8988T (cell line): ENCODE measurements around the gene ST6GALNAC3.
"Not testable (repeated sequence)": the region's sequence is repeated elsewhere in the genome, so short reads cannot be mapped to it uniquely, and the experiment has no call there.

Experiments used
- DNase-seq: peaks from one replicate; pipeline ENCODE4 v3.0.0; 2011

ST6GALNAC3 gene

GRCh38 chr1:76292418-76293184 is 218.1 kb downstream of the ST6GALNAC3 start:
- DNase-seq = no peak

- no peak for DNase-seq
Observed at GRCh38 chr1:76293831-76294230, 219.3 kb downstream of the ST6GALNAC3 start.

- no peak for DNase-seq
Observed at GRCh38 chr1:76294482-76295194, 220.1 kb downstream of the ST6GALNAC3 start.

- DNase-seq = no peak
Observed at GRCh38 chr1:76298399-76298798, 223.9 kb downstream of the ST6GALNAC3 start.

- DNase-seq = no peak
Observed at GRCh38 chr1:76299036-76299435, 224.5 kb downstream of the ST6GALNAC3 start.

- DNase-seq = no peak
Observed at GRCh38 chr1:76300556-76300955, 226.0 kb downstream of the ST6GALNAC3 start.

- DNase-seq = no peak
Observed at GRCh38 chr1:76302711-76303339, 228.3 kb downstream of the ST6GALNAC3 start.

- no peak for DNase-seq
Observed at GRCh38 chr1:76303340-76303717, 228.8 kb downstream of the ST6GALNAC3 start.

GRCh38 chr1:76313304-76313703 is 238.8 kb downstream of the ST6GALNAC3 start:
- DNase-seq = no peak

GRCh38 chr1:76314730-76315129 is 240.2 kb downstream of the ST6GALNAC3 start:
- no peak for DNase-seq

- no peak for DNase-seq
Observed at GRCh38 chr1:76317299-76317900, 242.9 kb downstream of the ST6GALNAC3 start.

- DNase-seq = no peak
Observed at GRCh38 chr1:76330991-76331603, 256.6 kb downstream of the ST6GALNAC3 start.

- no peak for DNase-seq
Observed at GRCh38 chr1:76335882-76336281, 261.3 kb downstream of the ST6GALNAC3 start.

- DNase-seq = no peak
Observed at GRCh38 chr1:76336931-76337371, 262.4 kb downstream of the ST6GALNAC3 start.

GRCh38 chr1:76337542-76338219 is 263.1 kb downstream of the ST6GALNAC3 start:
- no peak for DNase-seq

GRCh38 chr1:76340056-76340455 is 265.5 kb downstream of the ST6GALNAC3 start:
- DNase-seq = no peak

GRCh38 chr1:76341816-76342215 is 267.3 kb downstream of the ST6GALNAC3 start:
- DNase-seq = not testable (repeated sequence)

- no peak for DNase-seq
Observed at GRCh38 chr1:76343356-76343755, 268.8 kb downstream of the ST6GALNAC3 start.

GRCh38 chr1:76351655-76352054 is 277.1 kb downstream of the ST6GALNAC3 start:
- no peak for DNase-seq

GRCh38 chr1:76352741-76353435 is 278.3 kb downstream of the ST6GALNAC3 start:
- DNase-seq = no peak

GRCh38 chr1:76354236-76354635 is 279.7 kb downstream of the ST6GALNAC3 start:
- no peak for DNase-seq

- DNase-seq = no peak
Observed at GRCh38 chr1:76366726-76367125, 292.2 kb downstream of the ST6GALNAC3 start.
